22Rv1 (cell line): ENCODE results near the gene MAFF.
"Not testable (repeated sequence)": the region's sequence is repeated elsewhere in the genome, so short reads cannot be mapped to it uniquely, and the experiment has no call there.

ENCODE experiments used
- CTCF ChIP-seq: fragments of 450-650 bp; IDR thresholded peaks from 2 replicates; pipeline ENCODE4 v1.5.1; 2017; ENCODE audit warnings: mild to moderate bottlenecking
- ZFX ChIP-seq: fragments of 450-650 bp; IDR thresholded peaks from 2 replicates; pipeline ENCODE4 v1.6.1; 2017; ENCODE audit warnings: antibody characterized with exemption, borderline replicate concordance

- not testable (repeated sequence) for TF ChIP-seq CTCF, ZFX
Observed at GRCh38 chr22:38178605-38178937, 23.2 kb upstream of the MAFF start.
